CD4-positive, alpha-beta T cell treated with Interleukin-2 at 100 ng/mL for 4 hours (primary cell): ENCODE measurements around the gene ENOX1.
"Not testable (repeated sequence)": the region's sequence is repeated elsewhere in the genome, so short reads cannot be mapped to it uniquely, and the experiment has no call there.

Source experiments
- DNase-seq: peaks from one replicate; pipeline ENCODE4 v3.0.0-alpha.2; 2020; ENCODE audit warnings: low spot score

ENOX1 gene

DNA sequence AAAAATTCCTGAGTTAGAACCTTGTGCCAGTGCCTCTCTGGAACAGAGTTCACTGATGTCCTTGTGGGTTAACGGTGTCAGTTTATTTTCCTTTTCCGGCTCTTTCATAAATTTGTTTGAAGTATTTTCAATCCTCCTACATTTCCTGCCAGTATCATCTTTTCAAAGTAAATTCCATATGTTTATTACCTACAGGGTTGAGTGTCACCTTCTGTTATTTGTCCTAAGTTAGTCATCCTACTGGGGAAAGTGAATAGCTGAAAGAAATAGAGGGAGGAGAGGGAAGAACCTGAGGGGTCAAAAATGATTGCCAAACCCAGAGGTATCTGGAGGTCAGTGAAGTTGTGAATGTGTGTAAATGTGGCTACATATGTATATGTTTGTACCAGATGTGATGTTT, 582.2 kb downstream of the ENOX1 start:
- DNase-seq = no peak

DNA sequence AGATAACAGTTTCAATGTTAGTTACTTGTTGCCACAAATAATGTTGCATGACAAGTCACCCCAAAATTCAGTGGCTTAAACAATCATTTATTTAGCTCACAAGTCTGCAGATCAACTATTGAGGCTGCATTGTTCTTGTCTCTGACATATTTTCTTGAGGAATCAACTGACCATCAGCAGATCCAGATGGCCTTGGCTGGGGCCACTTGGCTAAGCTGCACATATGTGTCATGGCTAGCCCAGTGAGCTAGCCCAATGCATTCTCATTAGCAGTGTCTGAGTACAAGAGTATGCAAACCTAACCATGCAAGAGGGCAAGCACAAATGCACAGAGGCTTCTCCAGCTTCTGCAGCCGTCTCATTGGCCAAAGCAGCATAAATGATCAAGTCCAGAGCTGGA, 583.0 kb downstream of the ENOX1 start:
- DNase-seq = no peak

DNA sequence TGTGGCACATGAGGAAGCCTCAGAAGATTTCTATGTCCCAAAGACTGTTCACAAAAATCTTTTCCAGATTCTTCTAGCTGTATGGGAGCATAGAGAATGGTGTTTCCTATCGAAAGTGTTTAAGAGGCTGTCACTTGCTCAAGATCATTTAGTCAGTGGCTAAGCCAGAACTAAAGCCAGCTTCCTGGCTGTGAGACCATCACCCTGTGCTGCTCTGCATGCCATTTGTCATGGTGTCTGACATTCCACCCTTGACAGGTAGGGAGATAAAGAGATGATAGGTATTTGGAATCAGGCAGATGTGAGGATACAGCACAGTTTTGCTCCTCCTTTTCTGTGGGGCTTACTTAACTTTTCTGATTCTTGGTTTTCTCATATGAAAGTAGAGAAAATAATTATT, 586.0 kb downstream of the ENOX1 start:
- DNase-seq = no peak

DNA sequence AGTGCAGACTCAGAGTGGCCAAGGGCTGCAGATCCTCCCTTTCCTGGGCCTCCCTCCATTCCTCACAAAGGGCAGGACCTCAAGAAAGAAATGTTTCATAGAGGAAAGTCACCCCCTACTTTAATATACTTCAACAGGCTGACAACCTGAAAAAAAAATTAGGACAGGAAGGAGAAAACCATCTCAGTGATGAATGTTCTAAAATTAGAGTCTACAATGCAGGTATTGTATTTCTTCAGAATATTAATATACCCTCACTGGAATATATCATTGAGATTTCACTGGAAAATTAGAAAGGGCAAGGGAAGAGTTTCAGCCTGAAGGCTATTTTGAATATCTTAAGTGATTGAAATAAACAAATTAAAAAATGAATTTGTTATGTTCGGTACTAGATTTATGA, 586.5 kb downstream of the ENOX1 start:
- DNase-seq = no peak

DNA sequence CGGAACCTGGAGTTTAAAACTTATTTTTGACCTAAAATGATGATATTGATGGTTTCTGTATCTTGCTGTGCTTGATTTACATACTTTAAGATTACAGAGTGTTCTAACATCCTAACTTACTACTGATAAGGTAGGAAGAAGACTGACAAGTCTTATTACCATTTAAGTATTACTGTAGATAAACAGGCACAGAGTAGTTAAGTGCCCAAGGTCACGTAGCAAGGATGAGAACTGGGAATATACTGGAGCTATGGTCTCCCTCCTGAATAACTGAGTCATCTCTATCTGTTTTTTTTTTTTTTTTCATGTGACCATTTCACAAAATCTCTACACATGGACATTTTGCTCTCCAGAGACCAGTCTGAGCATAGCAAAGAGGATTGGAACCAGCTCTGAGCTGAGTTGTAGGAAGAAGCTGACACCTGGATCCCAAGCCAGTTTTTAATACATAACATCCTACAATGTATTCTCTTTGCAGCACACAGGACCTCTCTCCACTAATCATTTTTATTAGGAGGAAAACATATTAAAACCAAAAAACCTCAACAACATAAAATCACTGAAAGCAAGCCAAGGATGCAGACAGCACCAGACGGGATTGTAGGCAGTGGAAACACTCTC, 589.9 kb downstream of the ENOX1 start:
- no peak for DNase-seq

DNA sequence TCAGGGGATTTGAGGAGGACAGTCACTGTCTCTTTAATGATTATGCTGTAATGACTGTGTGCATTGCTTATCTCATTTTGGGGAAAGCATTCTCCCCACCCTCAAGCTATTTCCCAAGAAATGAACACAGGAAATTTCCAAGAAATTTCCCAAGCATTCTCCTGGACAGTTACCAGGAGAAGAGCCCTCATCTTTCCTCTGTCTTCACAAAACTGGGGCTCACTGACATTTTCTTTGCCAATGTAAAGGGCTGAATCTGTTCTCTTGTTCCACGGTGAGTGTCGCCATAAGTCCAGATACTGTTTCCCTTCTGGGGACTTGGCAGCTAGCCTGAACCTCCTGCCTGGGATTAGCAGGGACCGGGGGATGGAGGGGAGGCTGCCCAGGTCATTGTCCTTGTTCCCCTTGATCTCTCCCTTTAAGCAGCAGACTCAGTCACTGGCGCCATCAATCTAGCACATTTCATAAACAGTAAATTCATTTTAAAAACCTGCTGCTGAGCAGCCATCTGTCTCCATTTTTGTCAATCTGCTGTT, 590.6 kb downstream of the ENOX1 start:
- DNase-seq = no peak

DNA sequence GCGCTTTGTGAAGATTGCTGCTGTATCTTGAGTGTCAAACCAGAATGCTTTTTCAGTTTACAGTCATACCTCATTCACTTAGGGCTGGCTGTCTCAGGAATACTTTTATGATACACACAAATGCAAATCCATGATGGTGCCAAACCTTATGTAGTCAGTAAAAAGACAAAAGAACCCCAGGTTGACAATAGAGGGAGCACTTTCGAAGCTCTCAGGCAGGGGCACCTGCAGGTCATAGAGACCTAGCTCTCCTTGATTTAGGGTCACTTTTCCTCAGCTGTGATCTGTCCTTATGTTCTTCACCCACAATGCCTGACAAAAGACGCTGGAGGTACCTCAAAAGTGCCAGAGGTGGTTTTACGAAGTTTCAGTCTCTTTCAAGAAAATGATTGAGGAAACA, 591.2 kb downstream of the ENOX1 start:
- no peak for DNase-seq

DNA sequence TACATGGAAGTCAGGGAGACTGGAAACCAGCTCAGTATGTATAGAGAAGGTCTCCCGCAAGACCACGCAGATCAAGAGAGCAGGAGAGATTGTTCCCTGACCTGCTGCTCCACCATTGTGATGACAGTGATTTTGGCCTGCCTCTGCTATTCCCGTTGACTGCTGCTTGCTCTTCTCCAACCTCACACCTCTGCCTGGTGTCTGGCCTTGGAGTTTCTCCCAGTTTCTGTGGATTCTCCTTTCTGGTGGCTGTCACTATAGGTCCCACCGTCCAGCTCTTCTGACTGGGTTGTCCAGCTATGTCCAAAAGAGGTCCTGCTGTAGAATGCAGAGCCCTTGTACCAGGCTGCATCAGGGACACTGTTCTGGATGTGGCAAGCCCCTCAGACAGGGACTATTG, 591.7 kb downstream of the ENOX1 start:
- DNase-seq = no peak

DNA sequence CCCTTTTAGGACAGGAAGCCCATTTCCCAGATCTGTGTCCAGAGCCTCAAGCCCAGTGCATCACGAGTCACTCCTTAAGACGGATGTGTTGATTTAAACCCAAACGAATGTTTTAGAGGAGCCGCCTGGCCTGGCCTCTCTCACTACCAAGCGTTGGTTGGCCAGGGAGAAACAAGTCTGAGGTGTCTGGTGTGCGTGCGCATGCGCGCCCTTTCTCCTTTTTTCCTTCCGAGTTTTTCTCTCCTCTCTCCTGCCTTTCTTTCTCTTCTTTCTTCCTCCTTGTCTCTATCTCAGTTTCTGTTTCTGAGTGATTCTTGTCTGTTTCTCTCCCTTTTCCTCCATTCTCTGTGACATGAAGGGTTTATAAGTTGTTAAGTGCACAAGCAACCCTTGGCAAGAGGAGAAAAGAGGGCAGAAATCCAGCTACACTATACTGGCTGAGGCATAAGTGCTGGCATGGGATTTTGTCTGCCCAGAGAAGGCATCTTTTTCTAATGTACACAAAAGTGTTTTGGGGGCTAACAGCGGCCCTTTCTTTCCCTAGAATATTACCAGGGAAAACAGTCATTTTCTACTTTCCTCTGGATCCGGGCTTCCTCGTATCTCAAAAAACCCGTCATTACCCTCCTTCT, 592.9 kb downstream of the ENOX1 start:
- DNase-seq = no peak

DNA sequence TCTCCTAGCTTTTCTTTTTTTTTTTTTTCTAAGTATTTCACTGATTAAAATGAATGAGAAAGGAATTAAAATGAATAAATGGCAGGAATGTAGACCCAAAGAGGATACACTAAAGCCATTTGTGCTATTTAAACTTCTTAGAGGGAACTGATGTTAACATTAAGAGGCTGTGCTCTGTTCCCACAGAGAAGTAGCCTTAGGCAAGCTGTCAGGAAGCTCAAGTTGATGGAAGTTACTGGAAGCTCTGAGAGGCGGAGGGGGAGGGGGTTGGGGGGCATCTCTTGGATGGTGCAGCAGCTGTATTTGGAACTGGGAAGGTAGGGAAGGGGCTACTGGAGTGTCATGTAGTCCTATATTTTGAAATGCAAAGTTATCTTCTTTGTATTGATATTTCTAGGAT, 595.2 kb downstream of the ENOX1 start:
- no peak for DNase-seq

DNA sequence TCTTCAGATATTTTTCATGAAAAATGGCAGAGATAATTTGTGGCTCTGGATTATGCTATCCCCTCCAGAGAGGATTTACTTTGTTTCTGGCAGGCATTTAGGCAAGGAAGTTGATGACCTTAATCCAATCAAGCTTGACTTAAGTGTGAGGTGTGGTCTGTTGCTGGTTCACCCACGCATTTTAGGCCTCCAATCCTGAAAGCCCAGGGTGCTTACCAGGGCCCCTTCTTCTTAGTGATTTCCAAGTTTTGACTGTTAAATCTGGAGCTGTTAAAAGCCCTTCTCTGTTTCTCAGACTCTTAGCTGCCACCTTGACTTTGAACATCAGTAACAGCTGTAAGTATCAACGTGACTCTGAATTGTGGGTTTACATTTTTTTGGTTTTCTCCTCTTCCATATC, 601.5 kb downstream of the ENOX1 start:
- no peak for DNase-seq

DNA sequence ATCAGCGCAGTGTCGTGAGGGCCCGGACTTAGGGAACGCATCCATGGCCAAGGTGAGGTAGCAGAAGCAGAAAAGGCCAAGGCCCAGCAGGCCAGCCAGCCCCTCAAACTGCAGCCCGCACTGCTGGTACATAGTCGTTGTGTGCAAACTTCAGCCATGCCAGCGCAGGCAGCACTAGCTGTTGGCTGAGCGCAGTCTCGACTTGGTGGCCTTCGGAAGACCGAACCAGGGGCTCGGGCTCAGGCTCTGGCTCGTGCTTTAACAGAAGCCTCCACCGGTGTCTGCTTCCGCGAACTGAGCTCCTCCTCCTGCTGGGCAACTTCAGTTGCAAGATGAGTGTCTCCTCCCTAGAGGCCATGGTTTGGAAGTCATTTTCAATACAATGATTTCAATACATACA, 605.9 kb downstream of the ENOX1 start:
- DNase-seq = no peak

DNA sequence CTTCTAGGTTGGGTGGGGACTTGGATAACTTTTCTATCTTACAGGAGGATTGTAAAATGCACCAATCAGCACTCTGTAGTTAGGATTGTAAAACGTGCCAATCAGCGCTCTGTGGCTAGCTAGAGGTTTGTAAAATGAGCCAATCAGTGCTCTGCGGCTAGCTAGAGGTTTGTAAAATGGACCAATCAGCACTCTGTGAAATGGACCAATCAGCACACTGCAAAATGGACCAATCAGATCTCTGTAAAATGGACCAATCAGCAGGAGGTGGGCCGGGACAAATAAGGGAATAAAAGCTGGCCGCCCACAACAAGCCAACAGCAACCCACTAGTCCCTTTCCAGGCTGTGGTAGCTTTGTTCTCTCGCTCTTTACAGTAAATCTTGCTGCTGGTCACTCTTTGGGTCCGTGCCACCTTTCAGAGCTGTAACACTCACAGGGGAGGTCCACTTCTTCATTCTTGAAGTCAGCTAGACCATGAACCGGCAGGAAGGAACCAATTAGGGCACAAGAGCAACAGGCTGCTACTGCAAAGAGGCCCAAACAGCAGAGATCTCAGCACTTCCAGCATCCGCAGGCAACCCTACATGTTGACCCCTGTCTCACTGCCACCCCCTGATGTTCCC, 606.6 kb downstream of the ENOX1 start:
- no peak for DNase-seq

DNA sequence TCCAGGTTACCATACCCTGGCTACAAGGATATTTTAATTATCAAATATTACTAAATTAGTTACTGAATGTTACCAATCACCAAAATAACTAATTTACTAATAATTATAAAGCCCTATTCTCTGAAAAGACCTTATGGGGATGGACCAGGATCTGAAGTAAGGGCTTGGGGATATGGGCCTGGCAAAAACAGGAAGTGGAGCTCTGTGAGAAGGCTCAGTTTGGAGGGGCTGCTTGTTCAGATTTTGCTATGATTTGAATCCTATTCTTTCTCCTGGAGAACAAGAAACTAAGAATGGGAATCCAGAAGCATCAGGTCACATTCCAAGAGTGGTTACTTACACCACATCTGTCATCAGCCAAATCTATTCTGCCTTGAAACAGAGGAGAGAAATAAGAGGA, 615.3 kb downstream of the ENOX1 start:
- no peak for DNase-seq

DNA sequence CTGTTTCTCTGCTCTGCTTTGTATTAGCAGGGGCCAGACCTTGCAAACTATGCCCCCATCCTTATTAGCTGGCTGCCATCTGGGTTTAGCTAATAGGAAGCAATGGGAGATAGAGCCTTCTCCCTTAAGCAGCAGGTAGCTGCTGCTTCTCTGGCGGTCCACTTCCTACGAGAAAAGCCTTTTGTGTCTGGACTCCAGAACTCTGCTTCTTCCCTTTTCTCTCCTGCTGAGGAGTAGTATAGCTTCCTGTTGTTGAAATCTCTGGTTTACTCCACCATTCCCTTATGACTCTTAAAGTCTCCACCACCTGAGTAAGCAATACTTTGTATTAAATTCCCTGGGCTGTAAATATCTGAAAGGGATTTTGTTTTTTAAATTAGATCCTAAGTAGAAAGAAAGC, 616.3 kb downstream of the ENOX1 start:
- DNase-seq = no peak

DNA sequence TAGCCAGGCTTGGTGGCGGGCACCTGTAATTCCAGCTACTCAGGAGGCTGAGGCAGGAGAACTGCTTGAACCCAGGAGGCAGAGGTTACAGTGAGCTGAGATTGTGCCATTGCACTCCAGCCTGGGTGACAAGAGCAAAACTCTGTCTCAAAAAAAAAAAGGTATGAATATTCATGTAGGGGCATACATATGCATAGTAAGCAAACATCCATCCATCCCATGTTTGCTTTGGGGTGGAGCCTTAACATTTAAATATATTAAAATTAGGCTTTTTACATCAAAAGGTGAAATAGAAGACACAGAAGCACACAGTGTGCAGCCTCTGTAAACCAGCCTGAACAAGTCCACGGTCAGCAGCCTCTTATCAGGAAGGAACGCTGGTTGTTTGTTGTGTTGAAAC, 618.3 kb downstream of the ENOX1 start:
- not testable (repeated sequence) for DNase-seq

DNA sequence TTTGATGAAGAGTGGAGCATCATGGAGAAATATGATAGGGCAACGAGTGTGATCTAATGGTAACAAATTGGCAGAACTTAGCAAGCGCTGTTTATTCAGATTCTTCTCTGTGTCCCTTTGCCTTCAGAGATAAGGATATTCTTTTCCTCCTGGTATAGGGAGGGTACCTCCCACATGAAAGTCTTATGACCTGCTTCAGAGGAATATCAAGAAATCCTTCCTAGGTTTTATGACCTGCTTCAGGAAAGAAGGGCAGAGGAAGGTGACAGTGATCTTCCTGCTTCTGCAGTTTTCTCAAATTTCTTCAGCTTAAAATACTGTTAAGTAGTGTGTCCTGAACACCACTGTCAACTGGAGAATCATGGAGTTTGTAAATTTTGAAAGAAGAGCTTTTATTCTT, 619.0 kb downstream of the ENOX1 start:
- no peak for DNase-seq

DNA sequence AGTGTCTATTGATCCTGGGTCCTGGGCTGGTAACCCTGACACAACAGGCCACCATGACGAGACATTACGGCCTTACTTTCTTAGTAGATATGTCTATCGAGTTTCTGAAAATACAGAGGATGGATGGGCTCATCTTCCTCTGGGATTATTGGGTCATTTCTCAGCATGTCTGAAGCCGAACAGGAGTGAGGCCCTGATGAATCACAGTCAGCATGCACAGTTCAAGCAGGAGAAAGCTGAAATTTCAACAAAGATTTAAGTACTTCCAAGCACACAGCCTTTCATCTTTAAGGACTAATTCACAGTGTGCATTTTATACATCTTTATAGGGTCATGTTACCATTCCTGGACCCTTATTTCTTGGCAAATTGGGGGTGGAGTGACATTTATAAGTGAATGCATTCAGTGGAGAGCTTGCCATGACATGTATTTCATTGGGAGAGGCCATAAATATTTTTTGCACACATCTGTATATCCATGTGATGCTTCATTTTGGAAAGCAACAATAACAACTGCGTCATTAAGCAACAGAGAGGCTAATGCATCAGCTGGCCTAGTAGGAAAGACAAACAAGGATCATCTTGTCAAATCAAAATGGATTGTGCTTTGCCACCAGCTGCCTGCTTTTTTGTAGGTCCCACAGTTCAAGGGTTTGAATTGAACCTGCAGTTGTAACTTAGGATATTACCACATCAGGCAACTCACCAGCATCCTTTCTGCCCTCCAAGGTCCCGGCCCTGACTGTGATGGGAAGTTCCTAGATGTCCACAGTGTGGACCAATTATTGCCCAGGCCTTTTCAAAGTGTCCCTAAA, 619.9 kb downstream of the ENOX1 start:
- no peak for DNase-seq
